MCF 10A (cell line): Measurements from ENCODE around the gene NDUFAF8. TPM values are rescaled to one million over a fixed set of nuclear protein-coding genes. Genes with fewer than 3 reads are reported as not detected.

Experiments used
- BruUV-seq: library from RNA; stranded (reverse); fragments of 400-500 nt; replicated peaks from 2 replicates; lab custom pipeline; 2021; lab: Mats Ljungman, UMichigan
- CTCF ChIA-PET: fragments of 300-600 bp; sonication (Branson Sonifier 250); formaldehyde crosslinking; extraction: SDS; loops from one replicate; lab custom pipeline; 2021; ENCODE audit warnings: antibody characterized with exemption, inconsistent platforms; lab: Yijun Ruan, JAX
- POLR2A ChIA-PET: fragments of 300-600, 350-650 bp; sonication (Branson Sonifier 250); formaldehyde crosslinking; extraction: SDS; loops from one replicate; lab custom pipeline; 2020; ENCODE audit warnings: antibody characterized with exemption, inconsistent platforms; lab: Yijun Ruan, JAX
- DNase-seq: peaks from one replicate; pipeline ENCODE4 v3.0.0-alpha.2; 2018; ENCODE audit not compliant: unreplicated experiment
- H3K27ac Mint-ChIP-seq: one replicate; pipeline ENCODE4 v1.8.0; 2022; ENCODE audit warnings: mild to moderate bottlenecking, low read depth, mixed read lengths; ENCODE audit not compliant: unreplicated experiment
- H3K27me3 Mint-ChIP-seq: one replicate; pipeline ENCODE4 v1.8.0; 2022; ENCODE audit warnings: mixed read lengths; ENCODE audit not compliant: insufficient read depth, unreplicated experiment
- H3K36me3 Mint-ChIP-seq: one replicate; pipeline ENCODE4 v1.8.0; 2022; ENCODE audit warnings: mild to moderate bottlenecking, moderate library complexity, mixed read lengths; ENCODE audit not compliant: insufficient read depth, unreplicated experiment
- H3K4me1 Mint-ChIP-seq: one replicate; pipeline ENCODE4 v1.8.0; 2022; ENCODE audit warnings: mixed read lengths; ENCODE audit not compliant: insufficient read depth, unreplicated experiment
- H3K4me3 Mint-ChIP-seq: one replicate; pipeline ENCODE4 v1.8.0; 2022; ENCODE audit warnings: mild to moderate bottlenecking, moderate library complexity, mixed read lengths; ENCODE audit not compliant: unreplicated experiment
- H3K9me3 Mint-ChIP-seq: one replicate; pipeline ENCODE4 v1.8.0; 2022; ENCODE audit warnings: mixed read lengths; ENCODE audit not compliant: unreplicated experiment
- intact Hi-C: fragments of 100-400 bp; cut with micrococcal nuclease; formaldehyde crosslinking; loops from 2 replicates; pipeline ENCODE4 v1.14.1; 2022
- total RNA-seq: library from RNA; stranded (reverse); gene quantifications from 2 replicates; pipeline ENCODE4 v1.2.3, GENCODE V29; 2022
- TF ChIP-seq, protein P1 (sequence below): fragments of 200-600 bp; IDR thresholded peaks from one replicate; pipeline ENCODE4 v1.8.0; 2022; ENCODE audit warnings: antibody characterized with exemption, mild to moderate bottlenecking; ENCODE audit not compliant: unreplicated experiment

Gene NDUFAF8
- total RNA-seq, 1 experiment from 2014 or later = 95.0 TPM

DNA sequence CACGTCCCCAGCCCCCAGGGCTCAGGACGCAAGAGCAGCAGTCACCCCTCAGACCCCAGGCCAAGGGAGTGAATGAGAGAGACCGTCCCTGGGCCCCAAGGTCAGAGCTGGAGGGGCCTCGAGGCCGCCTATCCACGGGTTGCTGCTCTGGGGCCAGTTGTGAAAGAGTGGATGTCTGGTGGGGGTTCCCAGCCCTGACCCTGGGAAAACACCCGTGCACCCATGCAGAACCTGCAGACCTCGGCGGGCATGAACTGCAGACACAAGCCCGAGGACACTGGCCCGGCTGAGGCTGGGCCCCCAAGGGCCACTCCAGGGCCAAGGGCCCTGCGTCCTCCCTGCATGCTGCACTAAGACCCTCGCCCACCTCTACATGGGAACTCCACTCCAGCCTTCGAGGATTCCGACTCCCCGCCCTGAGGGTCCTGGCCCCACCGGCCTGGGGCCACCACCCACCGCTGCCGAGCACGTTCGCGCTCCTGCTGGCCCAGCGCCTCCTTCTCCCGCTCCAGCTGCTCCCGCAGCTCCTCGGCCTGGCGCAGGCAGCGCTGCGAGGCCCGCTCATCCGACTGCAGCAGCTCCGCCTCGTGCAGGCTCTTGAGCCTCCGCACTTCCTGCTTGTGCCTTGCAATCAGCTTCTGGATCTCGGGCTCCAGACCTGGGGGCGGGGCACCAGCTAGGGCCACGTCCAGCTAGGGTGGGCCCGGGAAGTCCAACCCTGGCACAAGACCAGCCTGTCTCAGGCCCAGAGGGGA lies 45.5 kb upstream of the NDUFAF8 start:
- Mint-ChIP-seq H3K27ac (no peak overlapping the region), H3K4me3 (no peak overlapping the region), H3K4me1 (no peaks in the 10 kb centered on the region), H3K36me3 (peaks cover 8% of the 10 kb centered on the region), H3K9me3 (no peaks in the 10 kb centered on the region), H3K27me3 (no peaks in the 10 kb centered on the region)
- CTCF ChIA-PET = interaction anchor here (1.1 kb wide), 1 partner anchor 51 kb away, joined by 4 read pairs; no protein-coding TSS in a partner anchor
- TF ChIP-seq, protein P1, sequence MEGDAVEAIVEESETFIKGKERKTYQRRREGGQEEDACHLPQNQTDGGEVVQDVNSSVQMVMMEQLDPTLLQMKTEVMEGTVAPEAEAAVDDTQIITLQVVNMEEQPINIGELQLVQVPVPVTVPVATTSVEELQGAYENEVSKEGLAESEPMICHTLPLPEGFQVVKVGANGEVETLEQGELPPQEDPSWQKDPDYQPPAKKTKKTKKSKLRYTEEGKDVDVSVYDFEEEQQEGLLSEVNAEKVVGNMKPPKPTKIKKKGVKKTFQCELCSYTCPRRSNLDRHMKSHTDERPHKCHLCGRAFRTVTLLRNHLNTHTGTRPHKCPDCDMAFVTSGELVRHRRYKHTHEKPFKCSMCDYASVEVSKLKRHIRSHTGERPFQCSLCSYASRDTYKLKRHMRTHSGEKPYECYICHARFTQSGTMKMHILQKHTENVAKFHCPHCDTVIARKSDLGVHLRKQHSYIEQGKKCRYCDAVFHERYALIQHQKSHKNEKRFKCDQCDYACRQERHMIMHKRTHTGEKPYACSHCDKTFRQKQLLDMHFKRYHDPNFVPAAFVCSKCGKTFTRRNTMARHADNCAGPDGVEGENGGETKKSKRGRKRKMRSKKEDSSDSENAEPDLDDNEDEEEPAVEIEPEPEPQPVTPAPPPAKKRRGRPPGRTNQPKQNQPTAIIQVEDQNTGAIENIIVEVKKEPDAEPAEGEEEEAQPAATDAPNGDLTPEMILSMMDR = no peak
- intact Hi-C loops = no loop called here
- POLR2A ChIA-PET = interaction anchor here (0.7 kb wide), 1 partner anchor 776 kb away, joined by 3 read pairs; no protein-coding TSS in a partner anchor
- BruUV-seq = no TSS peak
- no peak for DNase-seq

DNA sequence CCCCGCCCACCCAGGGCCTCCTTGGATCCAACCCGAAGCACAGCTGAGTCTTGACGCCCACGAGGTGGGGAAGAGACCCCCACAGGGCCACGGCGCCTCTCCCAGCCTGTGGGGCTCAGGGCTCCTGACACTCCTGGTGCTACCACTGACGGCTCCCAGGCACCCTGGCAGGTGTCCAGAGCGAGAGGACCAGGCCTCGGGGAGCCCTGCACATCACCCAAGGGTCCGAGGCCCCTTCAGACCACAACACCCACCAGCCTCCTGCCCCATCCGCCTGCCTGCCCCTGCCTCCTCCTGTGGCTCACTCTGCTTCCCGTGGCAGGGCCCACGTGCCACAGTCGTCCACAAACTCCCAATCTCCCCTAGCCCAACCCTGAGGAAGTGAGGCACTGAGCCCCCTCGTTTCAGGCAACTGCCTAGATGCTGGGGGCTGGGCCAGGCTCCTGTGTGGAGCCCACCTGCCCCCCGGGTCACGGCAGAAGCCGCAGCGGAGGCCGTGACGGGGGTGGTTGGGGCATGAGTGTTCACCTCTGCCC lies 44.8 kb upstream of the NDUFAF8 start:
- POLR2A ChIA-PET = no interaction called here

DNA sequence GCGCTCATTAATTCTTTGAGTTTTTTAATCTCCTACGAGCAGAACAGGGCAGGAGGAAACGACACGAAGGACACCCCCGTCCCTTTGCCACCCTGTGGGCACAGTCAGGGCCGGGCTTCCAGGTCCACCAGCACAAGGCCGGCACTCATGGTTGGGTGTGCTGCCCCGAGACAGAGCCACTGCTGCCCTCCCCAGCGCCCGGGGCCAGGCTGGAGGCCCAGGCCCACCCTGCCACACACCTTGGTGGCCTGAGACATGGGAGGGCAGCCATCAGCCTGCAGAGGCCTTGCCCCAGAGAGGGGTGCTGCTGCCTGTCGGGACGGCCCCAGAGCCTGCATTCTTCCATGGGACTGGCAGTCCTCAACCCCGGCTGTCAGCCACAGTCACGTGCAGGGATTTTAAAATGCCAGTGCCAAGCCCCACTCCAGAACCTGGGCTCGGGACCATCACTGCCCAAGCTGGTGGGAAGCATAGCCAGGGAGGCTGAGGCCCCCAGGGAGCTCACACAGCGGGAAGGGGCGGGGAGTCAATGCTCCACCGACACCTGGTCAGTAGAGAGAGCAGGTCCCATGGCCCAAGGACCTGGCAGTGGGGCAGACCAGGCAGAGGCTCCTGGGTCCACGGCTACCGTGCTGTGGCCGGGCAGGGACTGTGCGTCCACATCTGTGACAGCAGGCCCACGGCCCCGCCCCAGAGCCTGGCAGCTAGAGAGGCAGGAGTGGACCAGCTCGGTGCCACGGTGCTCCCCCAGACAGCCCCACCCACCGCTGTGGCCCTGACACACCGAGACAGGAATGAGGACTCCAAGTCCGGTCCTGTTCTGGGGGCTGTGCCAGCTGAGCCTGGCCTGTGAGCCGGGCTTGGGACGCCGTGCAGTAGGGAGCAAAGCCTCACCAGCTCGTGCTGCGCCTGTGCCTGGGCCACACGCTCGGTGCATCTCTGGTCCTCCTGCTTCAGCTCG lies 43.9 kb upstream of the NDUFAF8 start:
- no TSS peak for BruUV-seq
- H3K4me3 Mint-ChIP-seq = no peak overlapping the region
- H3K36me3 Mint-ChIP-seq = peaks cover 12% of the 10 kb centered on the region
- H3K27ac Mint-ChIP-seq = no peak overlapping the region
- ChIA-PET CTCF (no interaction called here), POLR2A (no interaction called here)
- H3K9me3 Mint-ChIP-seq = no peaks in the 10 kb centered on the region
- intact Hi-C loops = no loop called here
- H3K4me1 Mint-ChIP-seq = no peaks in the 10 kb centered on the region
- TF ChIP-seq, protein P1 = no peak
- no peaks in the 10 kb centered on the region for H3K27me3 Mint-ChIP-seq
- DNase-seq = no peak

More for the DNA sequence above, 44.8 kb upstream of the NDUFAF8 start:
- Mint-ChIP-seq H3K36me3 (peaks cover 12% of the 10 kb centered on the region), H3K27ac (no peak overlapping the region), H3K9me3 (no peaks in the 10 kb centered on the region), H3K4me3 (no peak overlapping the region), H3K27me3 (no peaks in the 10 kb centered on the region), H3K4me1 (no peaks in the 10 kb centered on the region)
- TF ChIP-seq, protein P1 = no peak
- intact Hi-C loops = no loop called here
- BruUV-seq = no TSS peak
- DNase-seq = no peak
- CTCF ChIA-PET = interaction anchor here (1.1 kb wide), 1 partner anchor 51 kb away, joined by 4 read pairs; no protein-coding TSS in a partner anchor
